Measurements from ENCODE around the gene DMD.

DMD gene

GRCh38 chrX:31181377-31182000, 2029.9 kb downstream of the DMD start:
- H3K27me3 ChIP-seq (ENCODE audit: insufficient read depth, low read length, poor library complexity, severe bottlenecking) = no peaks in the 10 kb centered on the region
- no peak overlapping the region for H2AFZ ChIP-seq (ENCODE audit: low read length)
- no peaks in the 10 kb centered on the region for H4K20me1 ChIP-seq (ENCODE audit: insufficient read depth, low read length, poor library complexity, severe bottlenecking)
- no peak overlapping the region for H3K4me3 ChIP-seq (ENCODE audit: low read length, poor library complexity, severe bottlenecking)
- no peaks in the 10 kb centered on the region for H3K9me2 ChIP-seq (replicated peaks; ENCODE audit: low read depth, low read length)
- peaks cover 41% of the 10 kb centered on the region; the same call in 1 of the 2 replicates for H3K36me3 ChIP-seq (ENCODE audit: insufficient read depth, low read length)
- H3F3A ChIP-seq (ENCODE audit: low read depth) = no peaks in the 10 kb centered on the region
- H3K4me1 ChIP-seq (ENCODE audit: insufficient read depth, low read length, poor library complexity, severe bottlenecking) = peaks cover 3% of the 10 kb centered on the region
- no peaks in the 10 kb centered on the region for H3K9me3 ChIP-seq (ENCODE audit: insufficient read depth, low read depth, low read length)
- no peak overlapping the region for H3K4me2 ChIP-seq (ENCODE audit: low read depth, low read length, poor library complexity, severe bottlenecking)
- TF ChIP-seq CTCF (conservative IDR thresholded peaks at IDR 0.05; ENCODE audit: low read length) (no peak), EZH2phosphoT487 (IDR thresholded peaks at IDR 0.05; ENCODE audit: borderline replicate concordance) (no peak)
- no peak overlapping the region for H3K9ac ChIP-seq (ENCODE audit: low read depth, low read length, poor library complexity, severe bottlenecking)
- H3K79me2 ChIP-seq (ENCODE audit: insufficient read depth, low read length) = no peaks in the 10 kb centered on the region

- Histone ChIP-seq H3K36me3 (ENCODE audit: insufficient read depth, low read length) (peaks cover 41% of the 10 kb centered on the region; the same call in 1 of the 2 replicates), H3K4me2 (ENCODE audit: low read depth, low read length, poor library complexity, severe bottlenecking) (no peak overlapping the region), H3K79me2 (ENCODE audit: insufficient read depth, low read length) (no peaks in the 10 kb centered on the region), H3K27me3 (ENCODE audit: insufficient read depth, low read length, poor library complexity, severe bottlenecking) (no peaks in the 10 kb centered on the region), H2AFZ (ENCODE audit: low read length) (no peak overlapping the region), H3K9ac (ENCODE audit: low read depth, low read length, poor library complexity, severe bottlenecking) (no peak overlapping the region), H3K4me3 (ENCODE audit: low read length, poor library complexity, severe bottlenecking) (no peak overlapping the region), H3F3A (ENCODE audit: low read depth) (no peaks in the 10 kb centered on the region), H3K9me2 (replicated peaks; ENCODE audit: low read depth, low read length) (no peaks in the 10 kb centered on the region), H3K4me1 (ENCODE audit: insufficient read depth, low read length, poor library complexity, severe bottlenecking) (no peaks in the 10 kb centered on the region), H3K9me3 (ENCODE audit: insufficient read depth, low read depth, low read length) (no peaks in the 10 kb centered on the region), H4K20me1 (ENCODE audit: insufficient read depth, low read length, poor library complexity, severe bottlenecking) (no peaks in the 10 kb centered on the region)
- TF ChIP-seq CTCF (conservative IDR thresholded peaks at IDR 0.05; ENCODE audit: low read length) = no peak
- no peak for TF ChIP-seq EZH2phosphoT487 (IDR thresholded peaks at IDR 0.05; ENCODE audit: borderline replicate concordance)
These were observed 2032.1 kb downstream of the DMD start for GRCh38 chrX:31179203-31179602.

GRCh38 chrX:31178769-31179125, 2032.6 kb downstream of the DMD start:
- H3K9me2 ChIP-seq (replicated peaks; ENCODE audit: low read depth, low read length) = no peaks in the 10 kb centered on the region
- no peaks in the 10 kb centered on the region for H3K4me1 ChIP-seq (ENCODE audit: insufficient read depth, low read length, poor library complexity, severe bottlenecking)
- no peaks in the 10 kb centered on the region for H3K27me3 ChIP-seq (ENCODE audit: insufficient read depth, low read length, poor library complexity, severe bottlenecking)
- no peaks in the 10 kb centered on the region for H3K79me2 ChIP-seq (ENCODE audit: insufficient read depth, low read length)
- no peaks in the 10 kb centered on the region for H3F3A ChIP-seq (ENCODE audit: low read depth)
- no peak overlapping the region for H3K4me2 ChIP-seq (ENCODE audit: low read depth, low read length, poor library complexity, severe bottlenecking)
- no peak overlapping the region for H3K9ac ChIP-seq (ENCODE audit: low read depth, low read length, poor library complexity, severe bottlenecking)
- no peak overlapping the region for H3K4me3 ChIP-seq (ENCODE audit: low read length, poor library complexity, severe bottlenecking)
- TF ChIP-seq EZH2phosphoT487 (IDR thresholded peaks at IDR 0.05; ENCODE audit: borderline replicate concordance) (no peak), CTCF (conservative IDR thresholded peaks at IDR 0.05; ENCODE audit: low read length) (no peak)
- H2AFZ ChIP-seq (ENCODE audit: low read length) = no peak overlapping the region
- no peaks in the 10 kb centered on the region for H3K9me3 ChIP-seq (ENCODE audit: insufficient read depth, low read depth, low read length)
- H4K20me1 ChIP-seq (ENCODE audit: insufficient read depth, low read length, poor library complexity, severe bottlenecking) = no peaks in the 10 kb centered on the region
- H3K36me3 ChIP-seq (ENCODE audit: insufficient read depth, low read length) = peaks cover 41% of the 10 kb centered on the region; the same call in 1 of the 2 replicates
